Stimulated activated naive B cell treated with anti-CD40 and anti-IgM and Interleukin-4, amounts not matched to agents 10 μg/mL and 1 μg/mL and 100 μg/mL, for 72 hours (primary cell): ENCODE data around the gene BUD13.

Experiments
- ATAC-seq, 2 donors: fragments of 150-1000 bp; cut with Tn5 transposase; replicated peaks; 2 replicates each; pipeline ENCODE4 v1.10.0; 2021; ENCODE audit warnings: moderate library complexity in 1 of 2
- DNase-seq: peaks from one replicate; pipeline ENCODE4 v3.0.0; 2021
- H3K27ac Mint-ChIP-seq: one replicate; pipeline ENCODE4 v1.8.0; 2022; ENCODE audit warnings: mild to moderate bottlenecking, mixed read lengths
- H3K27me3 Mint-ChIP-seq, 2 donors: one replicate each; pipeline ENCODE4 v1.8.0; 2022; ENCODE audit warnings: mixed read lengths in 2 of 2
- H3K36me3 Mint-ChIP-seq, 2 donors: one replicate each; pipeline ENCODE4 v1.8.0; 2022; ENCODE audit warnings: mixed read lengths in 2 of 2, mild to moderate bottlenecking in 1 of 2
- H3K4me1 Mint-ChIP-seq, 2 donors: one replicate each; pipeline ENCODE4 v1.8.0; 2022; ENCODE audit warnings: mixed read lengths in 2 of 2, mild to moderate bottlenecking in 1 of 2
- H3K4me3 Mint-ChIP-seq, 2 donors: one replicate each; pipeline ENCODE4 v1.8.0; 2022; ENCODE audit warnings: mild to moderate bottlenecking in 2 of 2, mixed read lengths in 2 of 2, moderate library complexity in 1 of 2
- H3K9me3 Mint-ChIP-seq, 2 donors: one replicate each; pipeline ENCODE4 v1.8.0; 2022; ENCODE audit warnings: mixed read lengths in 2 of 2, mild to moderate bottlenecking in 1 of 2

BUD13 gene

DNA sequence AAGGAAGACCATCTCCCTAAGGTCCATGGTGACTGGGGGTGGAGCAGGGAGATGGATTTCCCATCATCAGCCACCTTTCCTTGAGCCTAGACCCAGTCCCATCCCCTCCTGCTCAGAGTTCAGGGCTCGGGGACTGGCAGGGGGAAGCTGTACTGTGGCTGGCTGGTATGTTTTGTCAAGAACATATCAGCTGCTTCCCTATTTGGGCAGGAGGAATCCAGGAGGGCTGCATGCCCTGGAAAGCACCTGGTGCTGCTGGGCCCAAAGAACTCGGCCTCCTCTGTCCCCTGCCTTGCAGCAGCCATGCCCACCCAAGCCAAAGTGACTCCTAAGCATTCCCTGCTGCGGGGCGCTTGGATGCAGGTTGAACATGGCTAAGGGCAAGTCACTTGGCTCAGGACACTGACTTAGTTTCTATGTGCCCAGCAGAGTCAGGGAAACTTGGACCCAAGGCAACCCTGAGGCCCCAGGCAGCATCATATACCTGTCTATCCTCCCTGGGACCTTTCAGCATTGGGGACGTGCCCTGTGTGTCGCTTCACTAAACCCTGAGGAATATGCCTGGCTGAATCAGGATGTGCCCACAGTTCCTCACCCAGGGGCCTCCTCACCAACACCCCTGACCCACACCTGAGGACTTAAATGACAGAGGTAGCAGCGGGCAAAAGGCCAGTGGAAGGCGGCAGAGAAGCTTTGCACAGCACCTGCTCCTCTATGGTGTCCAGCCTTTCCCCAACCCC is 43.1 kb downstream of the BUD13 start:
- Mint-ChIP-seq H3K27me3 (peaks cover 9 to 21% of the 10 kb centered on the region in 2 donors), H3K27ac (no peak overlapping the region)

DNA sequence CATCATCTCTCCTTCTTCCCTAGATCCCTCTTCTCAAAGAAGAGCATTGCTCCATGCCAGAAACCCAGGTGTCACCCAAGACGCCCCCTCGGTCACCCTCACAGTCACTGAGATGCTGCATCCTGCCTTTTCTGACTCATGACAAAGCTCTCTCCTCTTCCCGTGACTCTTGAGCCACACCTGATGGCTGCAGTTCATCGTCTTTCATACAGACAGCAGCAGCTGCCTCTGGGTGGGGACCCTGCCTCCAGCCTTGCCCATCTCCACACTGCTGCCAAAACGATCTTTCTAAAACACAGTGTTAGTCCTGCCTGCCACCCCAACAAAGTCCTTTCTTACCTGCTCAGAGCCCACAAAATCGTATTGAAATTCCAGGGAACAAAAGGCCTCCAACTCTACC is 44.8 kb downstream of the BUD13 start:
- H3K9me3 Mint-ChIP-seq: no peaks in the 10 kb centered on the region
- no peak for ATAC-seq
- no peak overlapping the region for H3K4me3 Mint-ChIP-seq
- no peak for DNase-seq
- no peaks in the 10 kb centered on the region for H3K36me3 Mint-ChIP-seq
- H3K4me1 Mint-ChIP-seq: peaks cover 7 to 9% of the 10 kb centered on the region in 2 donors
- H3K27ac Mint-ChIP-seq: no peak overlapping the region
- H3K27me3 Mint-ChIP-seq: peaks cover 12 to 35% of the 10 kb centered on the region in 2 donors

More for the DNA sequence above, 43.1 kb downstream of the BUD13 start:
- H3K36me3 Mint-ChIP-seq: peaks cover 2 to 9% of the 10 kb centered on the region in 2 donors
- peaks cover 19 to 25% of the 10 kb centered on the region in 2 donors for H3K4me1 Mint-ChIP-seq
- no peaks in the 10 kb centered on the region for H3K9me3 Mint-ChIP-seq
- H3K4me3 Mint-ChIP-seq: no peak overlapping the region
- DNase-seq (no peak), ATAC-seq (no peak)

GRCh38 chr11:116725434-116726221 is 47.2 kb downstream of the BUD13 start:
- DNase-seq (no peak), ATAC-seq (no peak)
- H3K4me1 Mint-ChIP-seq: no peaks in the 10 kb centered on the region

DNA sequence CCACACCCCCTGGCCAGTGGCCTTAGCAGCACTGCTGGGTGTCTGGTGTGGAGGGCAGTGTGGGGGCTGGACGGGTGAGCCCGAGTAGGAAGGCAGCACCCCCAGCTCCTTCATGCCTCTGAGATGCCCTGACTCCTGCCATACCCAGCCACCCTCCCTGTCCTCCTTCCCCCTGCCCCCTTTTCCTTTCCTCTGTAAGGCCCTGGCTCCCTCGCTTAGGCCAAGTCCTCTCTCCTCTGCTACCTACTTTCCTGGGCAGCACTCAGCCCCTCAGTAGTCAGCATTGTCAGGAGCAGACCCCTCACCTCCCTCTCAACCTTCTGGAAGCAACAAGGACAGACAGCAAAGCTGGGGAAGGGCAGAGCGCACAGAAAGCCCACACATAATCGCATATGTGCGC is 48.0 kb downstream of the BUD13 start:
- H3K4me1 Mint-ChIP-seq: no peaks in the 10 kb centered on the region
- no peak overlapping the region for H3K27ac Mint-ChIP-seq
- H3K27me3 Mint-ChIP-seq: peaks cover 14 to 44% of the 10 kb centered on the region in 2 donors
- no peaks in the 10 kb centered on the region for H3K9me3 Mint-ChIP-seq
- DNase-seq: no peak
- no peak for ATAC-seq
- no peaks in the 10 kb centered on the region for H3K36me3 Mint-ChIP-seq
- H3K4me3 Mint-ChIP-seq: no peak overlapping the region

More at GRCh38 chr11:116725434-116726221, 47.2 kb downstream of the BUD13 start:
- H3K27me3 Mint-ChIP-seq: peaks cover 12 to 36% of the 10 kb centered on the region in 2 donors
- no peaks in the 10 kb centered on the region for H3K9me3 Mint-ChIP-seq
- H3K36me3 Mint-ChIP-seq: no peaks in the 10 kb centered on the region
- no peak overlapping the region for H3K4me3 Mint-ChIP-seq
- H3K27ac Mint-ChIP-seq: no peak overlapping the region

- H3K9me3 Mint-ChIP-seq: no peaks in the 10 kb centered on the region
- DNase-seq (no peak), ATAC-seq (no peak)
- H3K4me1 Mint-ChIP-seq: no peaks in the 10 kb centered on the region
- peaks cover 15 to 47% of the 10 kb centered on the region in 2 donors for H3K27me3 Mint-ChIP-seq
- no peak overlapping the region for H3K4me3 Mint-ChIP-seq
- no peaks in the 10 kb centered on the region for H3K36me3 Mint-ChIP-seq
- H3K27ac Mint-ChIP-seq: no peak overlapping the region
Measured at GRCh38 chr11:116723511-116723910, 49.3 kb downstream of the BUD13 start.

- no peaks in the 10 kb centered on the region for H3K9me3 Mint-ChIP-seq
- ATAC-seq (no peak), DNase-seq (no peak)
- no peaks in the 10 kb centered on the region for H3K36me3 Mint-ChIP-seq
- peaks cover 19 to 47% of the 10 kb centered on the region in 2 donors for H3K27me3 Mint-ChIP-seq
- no peak overlapping the region for H3K4me3 Mint-ChIP-seq
- H3K4me1 Mint-ChIP-seq: no peaks in the 10 kb centered on the region
- no peak overlapping the region for H3K27ac Mint-ChIP-seq
Measured at GRCh38 chr11:116721988-116722387, 50.8 kb downstream of the BUD13 start.

GRCh38 chr11:116720895-116721294 is 51.9 kb downstream of the BUD13 start:
- Mint-ChIP-seq H3K27ac (no peak overlapping the region), H3K36me3 (no peaks in the 10 kb centered on the region), H3K27me3 (peaks cover 19 to 40% of the 10 kb centered on the region in 2 donors), H3K9me3 (no peaks in the 10 kb centered on the region), H3K4me3 (no peak overlapping the region), H3K4me1 (no peaks in the 10 kb centered on the region)
- ATAC-seq (no peak), DNase-seq (no peak)

GRCh38 chr11:116718955-116719501 is 53.8 kb downstream of the BUD13 start:
- Mint-ChIP-seq H3K27ac (no peak overlapping the region), H3K27me3 (peaks cover 21 to 39% of the 10 kb centered on the region in 2 donors), H3K9me3 (no peaks in the 10 kb centered on the region), H3K36me3 (no peaks in the 10 kb centered on the region), H3K4me1 (no peaks in the 10 kb centered on the region), H3K4me3 (no peak overlapping the region)
- ATAC-seq (no peak), DNase-seq (no peak)

GRCh38 chr11:116716621-116717020 is 56.2 kb downstream of the BUD13 start:
- no peak for DNase-seq
- H3K4me1 Mint-ChIP-seq: no peaks in the 10 kb centered on the region
- no peak for ATAC-seq
- H3K27ac Mint-ChIP-seq: no peak overlapping the region
- no peak overlapping the region for H3K4me3 Mint-ChIP-seq
- H3K9me3 Mint-ChIP-seq: no peaks in the 10 kb centered on the region
- H3K36me3 Mint-ChIP-seq: no peaks in the 10 kb centered on the region
- peaks cover 25 to 31% of the 10 kb centered on the region in 2 donors for H3K27me3 Mint-ChIP-seq

- Mint-ChIP-seq H3K36me3 (no peaks in the 10 kb centered on the region), H3K27ac (no peak overlapping the region), H3K27me3 (peaks cover 31 to 34% of the 10 kb centered on the region in 2 donors)
Measured at GRCh38 chr11:116715383-116715782, 57.4 kb downstream of the BUD13 start.

GRCh38 chr11:116714902-116715301 is 57.9 kb downstream of the BUD13 start:
- no peaks in the 10 kb centered on the region for H3K36me3 Mint-ChIP-seq
- DNase-seq: no peak
- H3K4me1 Mint-ChIP-seq: peaks cover 0 to 1% of the 10 kb centered on the region in 2 donors
- H3K9me3 Mint-ChIP-seq: no peaks in the 10 kb centered on the region
- ATAC-seq: no peak
- no peak overlapping the region for H3K27ac Mint-ChIP-seq
- no peak overlapping the region for H3K4me3 Mint-ChIP-seq
- peaks cover 31 to 35% of the 10 kb centered on the region in 2 donors for H3K27me3 Mint-ChIP-seq

More at GRCh38 chr11:116715383-116715782, 57.4 kb downstream of the BUD13 start:
- no peak for DNase-seq
- H3K4me3 Mint-ChIP-seq: no peak overlapping the region
- H3K9me3 Mint-ChIP-seq: no peaks in the 10 kb centered on the region
- peaks cover 0 to under 1% of the 10 kb centered on the region in 2 donors for H3K4me1 Mint-ChIP-seq
- ATAC-seq: no peak

- DNase-seq (no peak), ATAC-seq (no peak)
- Mint-ChIP-seq H3K27me3 (peaks cover 36 to 38% of the 10 kb centered on the region in 2 donors), H3K4me3 (no peak overlapping the region), H3K4me1 (peaks cover 0 to 1% of the 10 kb centered on the region in 2 donors), H3K36me3 (no peaks in the 10 kb centered on the region), H3K27ac (no peak overlapping the region), H3K9me3 (no peaks in the 10 kb centered on the region)
Measured at GRCh38 chr11:116712428-116712827, 60.4 kb downstream of the BUD13 start.

- no peak for DNase-seq
- Mint-ChIP-seq H3K4me1 (peaks cover 0 to 1% of the 10 kb centered on the region in 2 donors), H3K9me3 (no peaks in the 10 kb centered on the region), H3K36me3 (no peaks in the 10 kb centered on the region), H3K27me3 (peaks cover 40 to 54% of the 10 kb centered on the region in 2 donors), H3K4me3 (no peak overlapping the region), H3K27ac (no peak overlapping the region)
- ATAC-seq: no peak
Measured at GRCh38 chr11:116710762-116711161, 62.0 kb downstream of the BUD13 start.

- DNase-seq: no peak
- no peak for ATAC-seq
- H3K9me3 Mint-ChIP-seq: no peaks in the 10 kb centered on the region
- peaks cover 0 to 1% of the 10 kb centered on the region in 2 donors for H3K4me1 Mint-ChIP-seq
- H3K27ac Mint-ChIP-seq: no peak overlapping the region
- H3K4me3 Mint-ChIP-seq: no peak overlapping the region
- no peaks in the 10 kb centered on the region for H3K36me3 Mint-ChIP-seq
- peaks cover 42 to 57% of the 10 kb centered on the region in 2 donors for H3K27me3 Mint-ChIP-seq
Measured at GRCh38 chr11:116710001-116710674, 62.6 kb downstream of the BUD13 start.
